ENCODE data around the gene BCLAF1. TPM values are rescaled to one million over a fixed set of nuclear protein-coding genes. Genes with fewer than 3 reads are reported as not detected.

The BCLAF1 gene
- total RNA-seq, 1 donor from 2014 or later: 53.2 TPM

- TF ChIP-seq, protein P1, sequence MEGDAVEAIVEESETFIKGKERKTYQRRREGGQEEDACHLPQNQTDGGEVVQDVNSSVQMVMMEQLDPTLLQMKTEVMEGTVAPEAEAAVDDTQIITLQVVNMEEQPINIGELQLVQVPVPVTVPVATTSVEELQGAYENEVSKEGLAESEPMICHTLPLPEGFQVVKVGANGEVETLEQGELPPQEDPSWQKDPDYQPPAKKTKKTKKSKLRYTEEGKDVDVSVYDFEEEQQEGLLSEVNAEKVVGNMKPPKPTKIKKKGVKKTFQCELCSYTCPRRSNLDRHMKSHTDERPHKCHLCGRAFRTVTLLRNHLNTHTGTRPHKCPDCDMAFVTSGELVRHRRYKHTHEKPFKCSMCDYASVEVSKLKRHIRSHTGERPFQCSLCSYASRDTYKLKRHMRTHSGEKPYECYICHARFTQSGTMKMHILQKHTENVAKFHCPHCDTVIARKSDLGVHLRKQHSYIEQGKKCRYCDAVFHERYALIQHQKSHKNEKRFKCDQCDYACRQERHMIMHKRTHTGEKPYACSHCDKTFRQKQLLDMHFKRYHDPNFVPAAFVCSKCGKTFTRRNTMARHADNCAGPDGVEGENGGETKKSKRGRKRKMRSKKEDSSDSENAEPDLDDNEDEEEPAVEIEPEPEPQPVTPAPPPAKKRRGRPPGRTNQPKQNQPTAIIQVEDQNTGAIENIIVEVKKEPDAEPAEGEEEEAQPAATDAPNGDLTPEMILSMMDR (IDR thresholded peaks at IDR 0.05; ENCODE audit: borderline replicate concordance): no peak
- H3K9me3 ChIP-seq (replicated peaks): no peaks in the 10 kb centered on the region
- H3K4me1 ChIP-seq: peaks cover 20% of the 10 kb centered on the region
- H3K27ac ChIP-seq (replicated peaks): peak overlapping the region; percentile 59
- H3K4me3 ChIP-seq: peak overlapping the region; percentile 74
- H3K27me3 ChIP-seq (ENCODE audit: low read depth): no peaks in the 10 kb centered on the region
- intact Hi-C loops (cut with micrococcal nuclease): no loop called here
- no peak for DNase-seq
- no peaks in the 10 kb centered on the region for H3K36me3 ChIP-seq
Measured at GRCh38 chr6:136250686-136251008, 39.0 kb downstream of the BCLAF1 start.

GRCh38 chr6:136249811-136250685 lies 39.6 kb downstream of the BCLAF1 start, which contains the start of gene MTFR2:
Gene MTFR2 (minus strand): TSS chr6:136250311. CDS start chr6:136249099, 1,212 bp downstream.
- Histone ChIP-seq H3K27me3 (ENCODE audit: low read depth) (no peaks in the 10 kb centered on the region), H3K4me1 (peaks cover 20% of the 10 kb centered on the region), H3K4me3 (peak within 1 kb of the TSS; percentile 74), H3K27ac (replicated peaks) (peak within 1 kb of the TSS; percentile 59), H3K9me3 (replicated peaks) (no peaks in the 10 kb centered on the region), H3K36me3 (no peaks in the 10 kb centered on the region)
- TF ChIP-seq, protein P1 (IDR thresholded peaks at IDR 0.05; ENCODE audit: borderline replicate concordance): no peak
- peak; percentile 91 for DNase-seq
- intact Hi-C loops (cut with micrococcal nuclease): no loop called here

DNA sequence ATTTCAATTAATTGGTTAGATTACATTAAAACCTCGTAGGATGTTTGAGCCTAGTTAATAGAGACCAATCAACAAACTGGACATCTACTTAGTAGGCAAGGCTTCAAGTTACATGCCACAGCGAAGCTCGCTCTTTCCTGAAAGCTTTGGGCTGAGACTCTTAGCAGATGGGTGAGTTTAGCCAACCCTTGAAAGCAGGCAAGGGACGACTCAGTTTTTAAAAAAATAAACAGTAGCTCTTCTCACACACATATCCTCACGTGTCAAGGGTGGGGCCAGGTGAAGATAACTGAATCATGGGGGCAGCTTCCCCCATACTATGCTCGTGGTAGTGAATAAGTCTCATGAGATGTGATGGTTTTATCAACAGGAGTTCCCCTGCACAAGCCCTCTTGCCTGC lies 40.3 kb downstream of the BCLAF1 start:
- H3K4me3 ChIP-seq: peak overlapping the region; percentile 74
- peaks cover 20% of the 10 kb centered on the region for H3K4me1 ChIP-seq
- intact Hi-C loops (cut with micrococcal nuclease): no loop called here
- H3K27me3 ChIP-seq (ENCODE audit: low read depth): no peaks in the 10 kb centered on the region
- H3K27ac ChIP-seq (replicated peaks): no peak overlapping the region
- DNase-seq: no peak
- TF ChIP-seq, protein P1 (IDR thresholded peaks at IDR 0.05; ENCODE audit: borderline replicate concordance): no peak
- no peaks in the 10 kb centered on the region for H3K36me3 ChIP-seq
- no peaks in the 10 kb centered on the region for H3K9me3 ChIP-seq (replicated peaks)

DNA sequence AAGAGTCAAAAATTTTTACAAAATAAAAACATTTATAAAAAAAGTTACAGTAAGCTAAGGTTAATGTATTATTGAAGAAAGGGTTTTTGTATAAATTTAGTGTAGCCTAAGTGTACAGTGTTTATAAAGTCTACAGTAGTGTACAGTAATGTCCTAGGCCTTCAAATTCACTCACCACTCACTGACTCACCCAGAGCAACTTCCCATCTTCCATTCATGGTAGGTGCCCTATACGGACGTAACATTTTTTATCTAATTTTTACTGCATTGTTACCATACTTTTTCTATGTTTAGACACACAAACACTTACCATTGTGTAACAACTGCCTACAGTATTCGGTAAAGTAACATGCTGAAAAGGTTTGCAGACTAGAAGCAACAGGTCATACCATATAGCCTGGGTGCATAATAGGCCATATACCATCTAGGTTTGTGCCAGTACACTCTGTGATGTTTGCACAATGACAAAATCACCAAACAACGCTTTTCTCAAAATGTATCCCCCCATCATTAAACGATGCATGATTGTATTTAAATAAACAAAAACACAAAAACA lies 45.5 kb downstream of the BCLAF1 start:
- TF ChIP-seq, protein P1 (IDR thresholded peaks at IDR 0.05; ENCODE audit: borderline replicate concordance): no peak
- Histone ChIP-seq H3K9me3 (replicated peaks) (no peaks in the 10 kb centered on the region), H3K4me3 (no peak overlapping the region), H3K36me3 (no peaks in the 10 kb centered on the region), H3K4me1 (no peaks in the 10 kb centered on the region), H3K27ac (replicated peaks) (no peak overlapping the region), H3K27me3 (ENCODE audit: low read depth) (no peaks in the 10 kb centered on the region)
- intact Hi-C loops (cut with micrococcal nuclease): no loop called here
- no peak for DNase-seq

DNA sequence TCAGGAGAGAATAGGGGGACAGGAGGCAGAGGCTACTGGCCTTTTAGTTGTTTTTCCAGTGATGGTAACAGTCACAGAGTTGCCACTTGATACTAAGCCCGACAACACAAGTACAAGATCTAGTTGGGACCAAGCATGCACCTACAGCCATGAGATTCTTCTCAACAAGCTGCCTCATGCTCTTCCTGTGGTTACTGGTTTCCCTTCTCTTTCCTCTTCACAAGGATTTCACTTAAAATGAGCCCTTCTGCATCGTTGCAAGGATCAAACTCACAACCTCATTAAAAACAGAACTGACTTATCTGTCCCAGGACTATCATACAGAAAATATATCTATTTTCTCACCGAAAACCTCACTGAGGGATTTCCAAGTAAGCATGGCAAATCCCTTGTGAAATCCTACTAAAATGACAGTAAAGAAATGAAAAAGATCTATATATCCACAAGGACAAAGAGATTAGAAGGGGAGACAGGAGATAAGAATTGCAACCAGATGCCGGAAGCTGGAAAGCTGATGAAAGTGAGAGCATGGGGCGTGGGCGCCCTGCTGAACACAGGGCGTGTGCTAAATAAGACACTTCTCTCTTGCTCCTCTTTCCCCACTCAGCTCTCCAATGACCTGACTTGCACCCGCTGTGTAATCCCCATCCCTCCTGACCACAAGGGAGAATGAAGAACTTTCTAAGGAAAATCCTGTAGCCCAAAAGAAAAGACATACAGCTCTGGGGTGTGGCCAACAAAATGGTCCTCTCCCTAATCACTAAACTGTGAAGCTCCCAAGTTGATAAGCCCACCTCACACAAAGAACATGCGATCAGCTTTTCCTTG lies 53.0 kb downstream of the BCLAF1 start:
- Histone ChIP-seq H3K27ac (replicated peaks) (no peak overlapping the region), H3K9me3 (replicated peaks) (no peaks in the 10 kb centered on the region), H3K4me1 (no peaks in the 10 kb centered on the region), H3K4me3 (no peak overlapping the region), H3K27me3 (ENCODE audit: low read depth) (no peaks in the 10 kb centered on the region), H3K36me3 (no peaks in the 10 kb centered on the region)
- intact Hi-C loops (cut with micrococcal nuclease): no loop called here
- no peak for DNase-seq
- TF ChIP-seq, protein P1 (IDR thresholded peaks at IDR 0.05; ENCODE audit: borderline replicate concordance): no peak
